Left lung (tissue), 10 donors: Measurements from ENCODE around the gene ABCA1. TPM values are rescaled to one million over a fixed set of nuclear protein-coding genes. Genes with fewer than 3 reads are reported as not detected.

ENCODE experiments used
- ATAC-seq: fragments of 200-7000 bp; cut with Tn5 transposase; one replicate; pipeline ENCODE4 v1.9.1; 2020; ENCODE audit warnings: moderate library complexity
- DNase-seq, 4 donors: peaks; one replicate each; pipeline ENCODE4 v3.0.0-alpha.2; 2013 to 2020
- H3K27ac ChIP-seq, 2 donors: fragments of 200-600 bp; sonication (generic) in 1 of 2; one replicate each; pipeline versions ENCODE4 v1.5.0 to v1.8.0; 2020 to 2021
- H3K27me3 ChIP-seq, 2 donors: fragments of 200-600 bp; sonication (generic) in 1 of 2; one replicate each; pipeline versions ENCODE4 v1.5.0 to v1.8.0; 2020 to 2021
- H3K36me3 ChIP-seq, 2 donors: fragments of 200-600 bp; sonication (generic) in 1 of 2; one replicate each; pipeline versions ENCODE4 v1.5.0 to v1.8.0; 2020 to 2021
- H3K4me1 ChIP-seq, 2 donors: fragments of 200-600 bp; one replicate each; pipeline ENCODE4 v1.8.0; 2021
- H3K4me3 ChIP-seq, 2 donors: fragments of 200-600 bp; sonication (generic) in 1 of 2; one replicate each; pipeline versions ENCODE4 v1.5.0 to v1.8.0; 2020 to 2021; ENCODE audit warnings: mild to moderate bottlenecking in 1 of 2
- H3K9me3 ChIP-seq, 2 donors: fragments of 200-600 bp; sonication (generic) in 1 of 2; one replicate each; pipeline versions ENCODE4 v1.5.0 to v1.8.0; 2020 to 2021
- intact Hi-C, 2 donors: fragments of 100-400 bp; cut with DNase I; formaldehyde crosslinking; loops; one replicate each; pipeline versions ENCODE4 v1.11.2 to v1.14.2; 2022
- polyA plus RNA-seq, 6 donors: library from polyadenylated mRNA; unstranded; fragments of 120-200 nt; gene quantifications; one replicate each; pipeline ENCODE4 v1.2.1, GENCODE V29; 2013; ENCODE audit not compliant: insufficient read length in 6 of 6
- total RNA-seq, 2 donors: library from RNA; stranded (reverse); fragmentation: NEBNext Ultra II Directional; extraction: Animal tissue kit (Norgen Biotek cat#: 25700); gene quantifications; one replicate each; pipeline ENCODE4 v1.2.1, GENCODE V29; 2021
- TF ChIP-seq, protein P1 (sequence below), 2 donors: fragments of 200-600 bp; sonication (generic) in 1 of 2; IDR thresholded peaks; one replicate each; pipeline versions ENCODE4 v1.5.0 to v1.8.0; 2021; ENCODE audit warnings: antibody characterized with exemption in 2 of 2
- donor health status: DM: no; HTN: yes; CAD: no.
- donor health status: DM: no; HTN: no; CAD: no.

Gene ABCA1
- total and polyA plus RNA-seq, 8 donors, result 12.8 to 53.0 (median 18.2) TPM

DNA sequence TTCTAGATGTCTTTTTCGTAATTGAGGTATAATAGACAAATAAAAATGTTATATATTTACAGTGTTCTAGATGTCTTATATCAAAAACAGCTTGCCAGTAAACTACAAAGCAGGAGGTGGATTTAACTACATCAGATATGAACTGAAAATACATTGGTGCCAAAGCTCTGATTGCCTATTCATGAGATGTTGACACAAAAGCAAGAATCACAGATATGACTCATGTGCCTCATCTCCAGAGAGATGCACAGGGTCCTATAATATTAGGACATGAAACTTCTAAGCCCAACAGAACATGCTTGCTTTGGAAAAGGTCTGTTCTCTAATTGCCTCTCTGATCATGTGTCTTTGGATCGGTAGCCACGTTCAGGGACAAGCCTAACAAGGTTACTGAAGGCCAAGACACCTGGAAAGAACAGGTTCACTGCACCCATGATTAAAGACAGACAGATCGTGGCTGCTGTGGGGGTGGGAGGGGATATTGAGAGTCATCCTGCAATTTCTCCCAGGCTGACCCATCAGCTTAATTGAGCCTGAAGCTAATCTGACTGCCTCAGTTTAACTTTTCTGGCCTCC is 16.8 kb downstream of the ABCA1 start:
- intact Hi-C loops, result no loop called here
- Histone ChIP-seq H3K36me3 (no peaks in the 10 kb centered on the region), H3K4me3 (no peak overlapping the region), H3K4me1 (peaks cover 33 to 61% of the 10 kb centered on the region in 2 donors), H3K27ac (no peak overlapping the region), H3K27me3 (no peaks in the 10 kb centered on the region), H3K9me3 (no peaks in the 10 kb centered on the region)
- ATAC-seq (no peak), DNase-seq (no peak)
- TF ChIP-seq, protein P1, sequence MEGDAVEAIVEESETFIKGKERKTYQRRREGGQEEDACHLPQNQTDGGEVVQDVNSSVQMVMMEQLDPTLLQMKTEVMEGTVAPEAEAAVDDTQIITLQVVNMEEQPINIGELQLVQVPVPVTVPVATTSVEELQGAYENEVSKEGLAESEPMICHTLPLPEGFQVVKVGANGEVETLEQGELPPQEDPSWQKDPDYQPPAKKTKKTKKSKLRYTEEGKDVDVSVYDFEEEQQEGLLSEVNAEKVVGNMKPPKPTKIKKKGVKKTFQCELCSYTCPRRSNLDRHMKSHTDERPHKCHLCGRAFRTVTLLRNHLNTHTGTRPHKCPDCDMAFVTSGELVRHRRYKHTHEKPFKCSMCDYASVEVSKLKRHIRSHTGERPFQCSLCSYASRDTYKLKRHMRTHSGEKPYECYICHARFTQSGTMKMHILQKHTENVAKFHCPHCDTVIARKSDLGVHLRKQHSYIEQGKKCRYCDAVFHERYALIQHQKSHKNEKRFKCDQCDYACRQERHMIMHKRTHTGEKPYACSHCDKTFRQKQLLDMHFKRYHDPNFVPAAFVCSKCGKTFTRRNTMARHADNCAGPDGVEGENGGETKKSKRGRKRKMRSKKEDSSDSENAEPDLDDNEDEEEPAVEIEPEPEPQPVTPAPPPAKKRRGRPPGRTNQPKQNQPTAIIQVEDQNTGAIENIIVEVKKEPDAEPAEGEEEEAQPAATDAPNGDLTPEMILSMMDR (IDR thresholded peaks at IDR 0.05), result no peak

DNA sequence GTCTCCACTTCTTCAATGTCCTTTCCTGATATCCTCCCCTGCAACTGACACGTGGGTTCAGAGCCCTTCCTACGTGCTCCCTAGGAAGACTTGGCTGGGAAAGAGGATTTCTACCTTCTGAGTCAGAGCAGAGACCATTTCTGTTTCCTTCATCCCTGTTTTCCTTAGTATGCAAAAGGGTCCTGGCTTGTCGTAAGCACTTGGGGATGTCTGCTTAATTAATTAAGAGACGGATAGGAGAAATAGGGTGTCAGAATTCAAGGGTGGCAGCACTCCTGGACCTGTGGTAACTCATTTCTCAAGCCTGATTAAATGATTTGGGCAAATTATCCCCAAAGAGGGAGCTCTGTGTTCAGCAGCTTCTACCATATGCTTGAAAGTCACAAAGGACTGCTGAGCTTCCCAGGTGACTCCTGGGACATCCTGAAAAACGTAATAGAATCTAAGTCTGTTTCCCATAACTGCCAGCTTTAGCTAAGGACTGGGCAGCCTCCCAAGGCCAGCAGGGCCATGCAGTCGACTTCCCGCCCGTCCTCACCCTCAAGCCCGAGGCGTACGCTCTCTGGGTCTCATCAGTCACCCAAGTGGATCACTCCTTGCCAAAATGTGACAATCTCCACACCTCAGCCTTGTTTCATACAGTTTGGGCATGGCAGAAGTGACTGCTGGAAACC is 20.5 kb downstream of the ABCA1 start:
- Histone ChIP-seq H3K27ac (peak overlapping the region; percentile 21 to 58), H3K4me3 (no peak overlapping the region), H3K27me3 (no peaks in the 10 kb centered on the region), H3K9me3 (no peaks in the 10 kb centered on the region), H3K36me3 (peaks cover 0 to 7% of the 10 kb centered on the region in 2 donors), H3K4me1 (peaks cover 25 to 65% of the 10 kb centered on the region in 2 donors)
- DNase-seq, result no peak
- peak; percentile 31 for ATAC-seq
- intact Hi-C loops, result no loop called here
- TF ChIP-seq, protein P1 (IDR thresholded peaks at IDR 0.05), result no peak

DNA sequence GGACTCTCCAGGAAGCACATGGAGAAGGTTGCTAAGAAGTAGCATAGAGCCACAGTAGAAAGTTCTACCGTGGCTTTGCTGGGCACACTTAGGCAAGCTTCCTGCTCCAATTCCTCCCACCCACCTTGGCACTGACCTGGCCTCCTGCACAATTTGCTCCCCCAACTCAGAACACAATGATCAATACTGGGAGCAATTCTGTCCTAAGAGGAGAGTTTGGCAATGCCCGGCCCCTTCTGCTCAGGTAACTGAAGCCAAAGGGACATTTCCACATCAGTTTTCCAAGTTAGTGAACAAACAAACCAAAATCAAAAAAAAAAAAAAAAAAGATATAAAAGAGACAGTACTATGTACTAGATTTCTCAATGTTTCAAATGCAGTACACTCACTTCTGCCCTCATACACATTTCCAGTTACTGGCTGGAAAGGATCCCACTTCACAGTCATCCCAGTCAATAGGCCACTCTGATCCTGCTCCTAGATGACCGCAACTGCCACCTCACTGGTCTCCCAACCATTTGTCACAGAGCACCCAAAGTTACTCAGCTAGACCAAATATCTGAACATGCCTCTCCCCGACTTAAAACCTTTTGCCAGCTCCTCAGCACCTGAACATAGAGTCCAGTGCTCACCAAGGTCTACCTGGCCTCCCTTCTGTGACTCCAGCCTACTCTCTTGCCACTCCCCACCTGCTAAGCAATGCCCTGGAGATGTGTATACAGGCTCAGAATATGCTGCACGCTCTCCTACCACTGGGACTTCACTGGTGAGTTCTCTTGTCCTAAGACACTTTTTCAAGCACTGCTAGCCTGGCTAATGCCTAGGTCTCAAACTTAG is 21.3 kb downstream of the ABCA1 start:
- ATAC-seq (peak; percentile 44), DNase-seq (no peak)
- no peaks in the 10 kb centered on the region for H3K9me3 ChIP-seq
- TF ChIP-seq, protein P1 (IDR thresholded peaks at IDR 0.05), result no peak
- H3K4me1 ChIP-seq, result peaks cover 24 to 60% of the 10 kb centered on the region in 2 donors
- peaks cover 0 to 13% of the 10 kb centered on the region in 2 donors for H3K36me3 ChIP-seq
- no peaks in the 10 kb centered on the region for H3K27me3 ChIP-seq
- no peak overlapping the region for H3K4me3 ChIP-seq
- intact Hi-C loops, result no loop called here
- peak overlapping the region; percentile 21 to 58 for H3K27ac ChIP-seq

DNA sequence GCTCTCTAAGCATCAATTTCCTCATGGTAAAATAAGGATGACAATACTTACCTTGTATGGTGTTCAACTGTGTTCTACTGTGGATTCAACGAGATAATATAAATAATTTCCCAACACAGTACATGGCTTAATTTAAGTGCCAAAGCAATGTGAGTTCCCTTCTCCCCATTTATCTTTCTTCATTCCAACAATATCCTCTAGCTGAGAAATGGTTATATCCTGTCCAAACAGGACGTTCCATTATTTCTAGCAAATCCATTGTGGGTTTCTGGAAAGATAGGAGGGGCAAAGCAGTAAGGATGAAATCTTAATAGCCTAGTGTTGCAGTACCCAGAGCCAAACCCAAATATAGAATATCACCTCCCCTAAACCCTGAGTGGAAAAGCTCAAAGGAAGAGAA is 22.0 kb downstream of the ABCA1 start:
- Histone ChIP-seq H3K27ac (peak overlapping the region; percentile 21 to 58), H3K4me1 (peaks cover 18 to 55% of the 10 kb centered on the region in 2 donors), H3K4me3 (no peak overlapping the region), H3K9me3 (no peaks in the 10 kb centered on the region), H3K36me3 (peaks cover 0 to 16% of the 10 kb centered on the region in 2 donors), H3K27me3 (no peaks in the 10 kb centered on the region)
- no peak for ATAC-seq
- TF ChIP-seq, protein P1 (IDR thresholded peaks at IDR 0.05), result no peak
- intact Hi-C loops, result no loop called here
- DNase-seq, result no peak
